GM13976 (cell line): Measurements from ENCODE around the gene CNOT10.

ENCODE experiments used
- DNase-seq: peaks from one replicate; pipeline ENCODE4 v3.0.0; 2012; ENCODE audit warnings: low spot score
- CTCF ChIP-seq: IDR thresholded peaks from 2 replicates; pipeline ENCODE4 v1.5.1; 2012; ENCODE audit warnings: borderline replicate concordance, mild to moderate bottlenecking; ENCODE audit not compliant: insufficient read depth; ENCODE audit errors: extremely low read depth, missing control alignments, control extremely low read depth
- in situ Hi-C: fragments of 300-500 bp; cut with MboI; formaldehyde crosslinking; loops from one replicate; pipeline ENCODE4 v1.12.0; 2022; ENCODE audit warnings: low sequenced_read_pairs, mixed read lengths, inconsistent platforms; ENCODE audit not compliant: unreplicated experiment

Gene CNOT10

DNA sequence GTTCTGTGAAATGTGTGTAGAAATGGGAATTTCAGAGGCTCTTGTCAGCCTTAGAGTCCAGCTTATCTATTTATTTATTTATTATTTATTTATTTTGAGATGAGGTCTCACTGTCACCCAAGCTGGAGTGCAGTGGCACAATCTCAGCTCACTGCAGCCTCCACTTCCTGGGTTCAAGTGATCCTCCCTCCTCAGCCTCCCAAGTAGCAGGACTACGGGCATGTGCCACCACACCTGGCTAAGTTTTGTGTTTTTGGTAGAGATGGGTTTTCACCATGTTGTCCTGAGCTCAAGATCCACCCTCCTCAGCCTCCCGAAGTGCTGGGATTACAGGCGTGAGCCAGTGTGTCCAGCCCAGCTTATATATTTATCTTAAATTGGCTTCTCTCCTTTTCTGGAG, 11.5 kb downstream of the CNOT10 start:
- no peak for TF ChIP-seq CTCF
- DNase-seq: no peak
- in situ Hi-C loops: no loop called here

DNA sequence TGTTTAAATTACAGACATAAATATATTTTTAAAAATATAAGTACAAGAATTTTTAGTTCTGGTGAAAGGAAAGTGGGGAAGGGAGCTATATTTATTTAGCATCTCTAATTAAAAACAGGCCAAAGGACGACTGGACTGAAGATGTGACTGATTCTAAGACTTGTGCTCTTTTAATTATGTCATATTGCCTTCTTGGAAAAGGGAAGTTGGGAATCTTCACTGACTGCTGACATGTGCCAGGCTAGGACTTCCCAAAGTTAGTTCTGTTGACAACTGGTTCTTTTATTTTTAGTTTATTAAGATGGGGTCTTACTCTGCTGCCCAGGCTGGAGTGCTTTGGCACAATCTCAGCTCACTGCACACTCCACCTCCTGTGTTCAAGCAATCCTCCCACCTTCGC, 13.5 kb downstream of the CNOT10 start:
- DNase-seq: no peak
- in situ Hi-C loops: no loop called here
- no peak for TF ChIP-seq CTCF

DNA sequence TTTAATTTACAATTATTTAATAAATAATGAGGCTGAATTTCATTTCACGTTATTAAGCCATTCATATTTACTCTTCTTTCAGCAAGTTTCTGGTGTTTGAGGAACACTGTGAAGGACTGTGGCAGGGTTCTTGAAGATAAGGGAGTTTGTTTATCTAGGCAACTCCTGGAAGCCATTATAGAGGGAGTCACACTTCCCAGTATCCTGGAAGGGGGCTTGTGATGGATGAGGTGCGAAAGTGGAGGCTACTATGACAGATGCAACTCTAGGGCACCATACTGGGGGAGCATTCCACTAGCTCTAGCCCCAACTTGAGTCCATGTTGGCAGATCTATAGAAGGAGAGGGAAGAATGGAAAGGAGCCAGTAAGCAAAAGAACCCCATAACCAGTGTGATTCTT, 14.4 kb downstream of the CNOT10 start:
- no peak for TF ChIP-seq CTCF
- no peak for DNase-seq

GRCh38 chr3:32700244-32700643, 15.3 kb downstream of the CNOT10 start:
- TF ChIP-seq CTCF: no peak
- DNase-seq: no peak
- in situ Hi-C loops: no loop called here

More for the DNA sequence above, 14.4 kb downstream of the CNOT10 start:
- in situ Hi-C loops: no loop called here

GRCh38 chr3:32703491-32703972, 18.5 kb downstream of the CNOT10 start:
- no peak for TF ChIP-seq CTCF
- in situ Hi-C loops: no loop called here
- no peak for DNase-seq

- no peak for TF ChIP-seq CTCF
- in situ Hi-C loops: no loop called here
- no peak for DNase-seq
Measured at GRCh38 chr3:32705232-32705631, 20.2 kb downstream of the CNOT10 start.
